Astrocyte (in vitro differentiated cells and primary cell): ENCODE results near the gene TMEM39A. TPM values are rescaled to one million over a fixed set of nuclear protein-coding genes. Genes with fewer than 3 reads are reported as not detected.

Experiments
- DNase-seq: peaks from one replicate; pipeline ENCODE4 v3.0.0-alpha.2; 2010; ENCODE audit warnings: low read depth
- FAIRE-seq: peaks from 2 replicates; lab custom pipeline; 2011; peaks lifted over from hg19 to GRCh38; lab: Jason Lieb, UNC
- H2AFZ ChIP-seq: 2 replicates; pipeline ENCODE4 v1.6.0; 2012; ENCODE audit warnings: low read depth, low read length, inconsistent platforms
- H3K27ac ChIP-seq: 2 replicates; pipeline ENCODE4 v1.5.1; 2011; ENCODE audit warnings: low read depth, low read length, inconsistent platforms
- H3K27me3 ChIP-seq: 2 replicates; pipeline ENCODE4 v1.6.0; 2011; ENCODE audit warnings: low read length, inconsistent platforms; ENCODE audit not compliant: insufficient read depth
- H3K36me3 ChIP-seq: 2 replicates; pipeline ENCODE4 v1.5.1; 2011; ENCODE audit warnings: low read length, inconsistent platforms; ENCODE audit not compliant: insufficient read depth
- H3K4me1 ChIP-seq: 2 replicates; pipeline ENCODE4 v1.5.1; 2011; ENCODE audit warnings: low read length, inconsistent platforms; ENCODE audit not compliant: insufficient read depth
- H3K4me2 ChIP-seq: 2 replicates; pipeline ENCODE4 v1.6.0; 2012; ENCODE audit warnings: low read length, inconsistent platforms
- H3K4me3 ChIP-seq: 2 replicates; pipeline ENCODE4 v1.5.1; 2011; ENCODE audit warnings: low read depth, mild to moderate bottlenecking, low read length, inconsistent platforms; ENCODE audit not compliant: insufficient read depth
- H3K79me2 ChIP-seq: 2 replicates; pipeline ENCODE4 v1.6.0; 2012; ENCODE audit warnings: mild to moderate bottlenecking, low read length, inconsistent platforms; ENCODE audit not compliant: insufficient read depth
- H3K9ac ChIP-seq: 2 replicates; pipeline ENCODE4 v1.6.0; 2012; ENCODE audit warnings: mild to moderate bottlenecking, low read length, inconsistent platforms
- H3K9me3 ChIP-seq: 2 replicates; pipeline ENCODE4 v1.5.1; 2012; ENCODE audit warnings: low read depth, mild to moderate bottlenecking, low read length, inconsistent platforms; ENCODE audit not compliant: insufficient read depth
- H4K20me1 ChIP-seq: 2 replicates; pipeline ENCODE4 v1.6.0; 2012; ENCODE audit warnings: low read length, inconsistent platforms; ENCODE audit not compliant: insufficient read depth
- H3K27ac Mint-ChIP-seq: one replicate; pipeline ENCODE4 v1.8.0; 2021; ENCODE audit warnings: mild to moderate bottlenecking, mixed read lengths; ENCODE audit not compliant: unreplicated experiment
- H3K27me3 Mint-ChIP-seq: one replicate; pipeline ENCODE4 v1.8.0; 2021; ENCODE audit warnings: low read depth, mixed read lengths; ENCODE audit not compliant: unreplicated experiment
- H3K36me3 Mint-ChIP-seq: one replicate; pipeline ENCODE4 v1.8.0; 2021; ENCODE audit warnings: low read depth, mixed read lengths; ENCODE audit not compliant: unreplicated experiment
- H3K4me1 Mint-ChIP-seq: one replicate; pipeline ENCODE4 v1.8.0; 2021; ENCODE audit warnings: low read depth, mixed read lengths; ENCODE audit not compliant: unreplicated experiment
- H3K4me3 Mint-ChIP-seq: one replicate; pipeline ENCODE4 v1.8.0; 2021; ENCODE audit warnings: mild to moderate bottlenecking, moderate library complexity, mixed read lengths; ENCODE audit not compliant: unreplicated experiment
- H3K9me3 Mint-ChIP-seq: one replicate; pipeline ENCODE4 v1.8.0; 2021; ENCODE audit warnings: mild to moderate bottlenecking, mixed read lengths; ENCODE audit not compliant: unreplicated experiment
- CTCF ChIP-seq: IDR thresholded peaks from 2 replicates; pipeline ENCODE4 v1.5.1; 2011; ENCODE audit warnings: low read depth, mild to moderate bottlenecking, inconsistent platforms, low read length, moderate library complexity; ENCODE audit not compliant: insufficient read depth
- EZH2 ChIP-seq: IDR thresholded peaks from 2 replicates; pipeline ENCODE4 v1.6.1; 2012; ENCODE audit warnings: mild to moderate bottlenecking, low read length, inconsistent platforms; ENCODE audit not compliant: insufficient read depth
- total RNA-seq: library from RNA; stranded (reverse); gene quantifications from 2 replicates; pipeline ENCODE4 v1.2.1, GENCODE V29; 2021

The TMEM39A gene
- total RNA-seq, 1 donor from 2014 or later: 53.4 TPM

GRCh38 chr3:119400466-119400865, 62.9 kb downstream of the TMEM39A start:
- Histone ChIP-seq H3K4me2 (no peak overlapping the region), H3K9ac (no peak overlapping the region), H2AFZ (no peak overlapping the region), H4K20me1 (peaks cover 3% of the 10 kb centered on the region), H3K79me2 (no peaks in the 10 kb centered on the region), H3K4me1 (no peaks in the 10 kb centered on the region), H3K27me3 (no peaks in the 10 kb centered on the region), H3K27ac (no peak overlapping the region), H3K36me3 (peaks cover 57% of the 10 kb centered on the region), H3K9me3 (no peaks in the 10 kb centered on the region), H3K4me3 (no peak overlapping the region)
- H3K4me3 Mint-ChIP-seq: no peak overlapping the region
- no peak overlapping the region for H3K27ac Mint-ChIP-seq
- peaks cover 27% of the 10 kb centered on the region for H3K36me3 Mint-ChIP-seq
- no peaks in the 10 kb centered on the region for H3K9me3 Mint-ChIP-seq
- DNase-seq (no peak), FAIRE-seq (no peak)
- no peaks in the 10 kb centered on the region for H3K27me3 Mint-ChIP-seq
- peaks cover 8% of the 10 kb centered on the region for H3K4me1 Mint-ChIP-seq
- no peak for TF ChIP-seq CTCF
- no peak for TF ChIP-seq EZH2

GRCh38 chr3:119396870-119397269, 66.5 kb downstream of the TMEM39A start:
- no peak for FAIRE-seq
- no peak overlapping the region for H3K4me3 Mint-ChIP-seq
- no peaks in the 10 kb centered on the region for H3K27me3 Mint-ChIP-seq
- no peaks in the 10 kb centered on the region for H3K27me3 ChIP-seq
- TF ChIP-seq CTCF: no peak
- no peak for TF ChIP-seq EZH2
- H3K27ac Mint-ChIP-seq: no peak overlapping the region
- H3K36me3 ChIP-seq: peaks cover 58% of the 10 kb centered on the region
- peaks cover 13% of the 10 kb centered on the region for H3K36me3 Mint-ChIP-seq
- no peaks in the 10 kb centered on the region for H3K9me3 ChIP-seq
- H3K79me2 ChIP-seq: no peaks in the 10 kb centered on the region
- H3K9me3 Mint-ChIP-seq: no peaks in the 10 kb centered on the region
- H3K9ac ChIP-seq: no peak overlapping the region
- no peaks in the 10 kb centered on the region for H4K20me1 ChIP-seq
- no peaks in the 10 kb centered on the region for H3K4me1 Mint-ChIP-seq
- H3K4me1 ChIP-seq: no peaks in the 10 kb centered on the region
- H3K4me3 ChIP-seq: no peak overlapping the region
- no peak overlapping the region for H3K27ac ChIP-seq
- H3K4me2 ChIP-seq: no peak overlapping the region
- no peak for DNase-seq
- H2AFZ ChIP-seq: no peak overlapping the region

- DNase-seq (no peak), FAIRE-seq (no peak)
- H3K27me3 ChIP-seq: no peaks in the 10 kb centered on the region
- Mint-ChIP-seq H3K36me3 (peaks cover 13% of the 10 kb centered on the region), H3K27me3 (no peaks in the 10 kb centered on the region), H3K4me1 (no peaks in the 10 kb centered on the region), H3K4me3 (no peak overlapping the region), H3K9me3 (no peaks in the 10 kb centered on the region), H3K27ac (no peak overlapping the region)
- no peaks in the 10 kb centered on the region for H3K79me2 ChIP-seq
- peaks cover 60% of the 10 kb centered on the region for H3K36me3 ChIP-seq
- no peak overlapping the region for H3K4me3 ChIP-seq
- H4K20me1 ChIP-seq: no peaks in the 10 kb centered on the region
- no peak for TF ChIP-seq CTCF
- TF ChIP-seq EZH2: no peak
- no peaks in the 10 kb centered on the region for H3K9me3 ChIP-seq
- H3K27ac ChIP-seq: no peak overlapping the region
- H3K4me2 ChIP-seq: no peak overlapping the region
- H3K4me1 ChIP-seq: no peaks in the 10 kb centered on the region
- no peak overlapping the region for H2AFZ ChIP-seq
- no peak overlapping the region for H3K9ac ChIP-seq
Observed at GRCh38 chr3:119395923-119396358, 67.5 kb downstream of the TMEM39A start.
